Uterus (tissue), 2 donors: ENCODE results near the gene DCLK2.

Source experiments
- CTCF ChIP-seq, 4 experiments: fragments of 200-600 bp in 2 of 4; fragments of 450-650 bp in 2 of 4; sonication (generic) in 2 of 4; IDR thresholded peaks; one replicate each; pipeline ENCODE4 v1.5.1; 2016 to 2019; ENCODE audit warnings: antibody characterized with exemption in 4 of 4, mild to moderate bottlenecking in 2 of 4, moderate library complexity in 1 of 4
- POLR2A ChIP-seq, 2 donors: fragments of 450-650 bp; IDR thresholded peaks; one replicate each; pipeline ENCODE4 v1.6.1; 2016; ENCODE audit warnings: antibody characterized with exemption in 2 of 2, mild to moderate bottlenecking in 1 of 2, moderate library complexity in 1 of 2

GRCh38 chr4:150164055-150164454, 85.8 kb downstream of the DCLK2 start:
- TF ChIP-seq CTCF (IDR thresholded peaks at IDR 0.05) = no peak
- no peak for TF ChIP-seq POLR2A (IDR thresholded peaks at IDR 0.05)
